K562 (cell line): Measurements from ENCODE around the gene BLZF1. TPM values are rescaled to one million over a fixed set of nuclear protein-coding genes. Genes with fewer than 3 reads are reported as not detected.

Experiments
- BCL6 ChIP-seq: fragments of 250-450 bp; sonication (Bioruptor Pico); IDR thresholded peaks from 2 replicates; pipeline ENCODE4 v1.4.0; 2020
- CREM ChIP-seq: IDR thresholded peaks from 2 replicates; pipeline ENCODE4 v1.6.1; 2014; ENCODE audit warnings: antibody characterized with exemption, low read depth
- DNMT1 ChIP-seq: fragments of 450-650 bp; IDR thresholded peaks from 2 replicates; pipeline ENCODE4 v1.6.1; 2016; ENCODE audit warnings: antibody characterized with exemption, mild to moderate bottlenecking
- EGR1 ChIP-seq: fragments of 450-650 bp; conservative IDR thresholded peaks from 2 replicates; pipeline ENCODE4 v1.6.1; 2017; ENCODE audit warnings: mild to moderate bottlenecking
- ESRRA ChIP-seq: fragments of 450-650 bp; IDR thresholded peaks from 2 replicates; pipeline ENCODE4 v1.6.1; 2014; ENCODE audit warnings: low read depth, mild to moderate bottlenecking, moderate library complexity, borderline replicate concordance
- ETV6 ChIP-seq, 3 experiments: fragments of 150-350 bp in 1 of 3; sonication (generic) in 1 of 3; formaldehyde crosslinking in 1 of 3; IDR thresholded peaks; 2 replicates each; pipeline versions ENCODE4 v1.6.1 to v1.8.0; 2014 to 2022; ENCODE audit warnings: borderline replicate concordance in 2 of 3, low read depth in 2 of 3, antibody characterized with exemption in 1 of 3, low read length in 1 of 3, mild to moderate bottlenecking in 1 of 3, missing genetic modification reagents in 1 of 3
- FOXP1 ChIP-seq: sonication (generic); formaldehyde crosslinking; IDR thresholded peaks from 2 replicates; pipeline ENCODE4 v1.8.0; 2022; ENCODE audit warnings: mild to moderate bottlenecking, missing genetic modification reagents
- HMG20A ChIP-seq: fragments of 450-650 bp; formaldehyde crosslinking; conservative IDR thresholded peaks from 2 replicates; pipeline ENCODE4 v1.4.0; 2020; ENCODE audit warnings: mild to moderate bottlenecking, mixed read lengths
- HMG20B ChIP-seq: fragments of 250-450 bp; sonication (Bioruptor Pico); IDR thresholded peaks from 2 replicates; pipeline ENCODE4 v1.5.0; 2021; ENCODE audit warnings: mild to moderate bottlenecking
- KDM5B ChIP-seq: fragments of 200-600 bp; sonication (generic); IDR thresholded peaks from 2 replicates; pipeline ENCODE4 v1.6.1; 2012; ENCODE audit warnings: low read depth, mild to moderate bottlenecking, moderate library complexity, low read length, control low read depth, inconsistent platforms; ENCODE audit not compliant: insufficient replicate concordance
- L3MBTL2 ChIP-seq: fragments of 450-650 bp; IDR thresholded peaks from 2 replicates; pipeline ENCODE4 v1.6.1; 2016; ENCODE audit warnings: mild to moderate bottlenecking, moderate library complexity
- NCOA2 ChIP-seq, 2 experiments: fragments of 450-650 bp; IDR thresholded peaks; 2 replicates each; pipeline ENCODE4 v1.6.1; 2018; ENCODE audit warnings: mild to moderate bottlenecking in 2 of 2, moderate library complexity in 1 of 2; ENCODE audit not compliant: partially characterized antibody in 2 of 2
- RFX1 ChIP-seq: fragments of 450-650 bp; IDR thresholded peaks from 2 replicates; pipeline ENCODE4 v1.6.1; 2016; ENCODE audit warnings: mild to moderate bottlenecking, moderate library complexity
- RUNX1 ChIP-seq: sonication (generic); IDR thresholded peaks from 2 replicates; pipeline ENCODE4 v1.6.1; 2016; ENCODE audit warnings: antibody characterized with exemption, low read depth
- STAT5A ChIP-seq: IDR thresholded peaks from 2 replicates; pipeline ENCODE4 v1.6.1; 2012; ENCODE audit warnings: low read length, inconsistent platforms, borderline replicate concordance
- TCF3 ChIP-seq: sonication (generic); formaldehyde crosslinking; IDR thresholded peaks from 2 replicates; pipeline ENCODE4 v1.4.0; 2020; ENCODE audit warnings: mild to moderate bottlenecking, missing genetic modification reagents
- ZBTB1 ChIP-seq: sonication (generic); formaldehyde crosslinking; IDR thresholded peaks from 2 replicates; pipeline ENCODE4 v1.8.1; 2023; ENCODE audit warnings: missing genetic modification reagents, low read depth, mild to moderate bottlenecking, borderline replicate concordance
- ZNF263 ChIP-seq: sonication (generic); formaldehyde crosslinking; IDR thresholded peaks from 2 replicates; pipeline ENCODE4 v1.8.0; 2022; ENCODE audit warnings: mild to moderate bottlenecking, missing genetic modification reagents, borderline replicate concordance
- ZNF444 ChIP-seq: fragments of 250-450 bp; sonication (Bioruptor Pico); IDR thresholded peaks from 2 replicates; pipeline ENCODE4 v1.4.0; 2020; ENCODE audit warnings: mild to moderate bottlenecking, moderate library complexity
- ZNF644 ChIP-seq: fragments of 200-800 bp; sonication (Bioruptor generic); IDR thresholded peaks from 2 replicates; pipeline ENCODE4 v1.6.1; 2016; ENCODE audit warnings: low read depth, missing genetic modification characterization, missing compliant biosample characterization
- ZNF696 ChIP-seq: fragments of 250-450 bp; sonication (Bioruptor Pico); conservative IDR thresholded peaks from 2 replicates; pipeline ENCODE4 v1.4.0; 2020; ENCODE audit warnings: mild to moderate bottlenecking, moderate library complexity
- polyA plus RNA-seq, 8 experiments: library from polyadenylated mRNA; depleted of rRNA in 4 of 8; stranded (reverse) in 5 of 8; unstranded in 3 of 8; fragments of >200 nt; fragmentation: Nextera tagmentation in 2 of 8; fragmentation: Illumina TruSeq in 1 of 8; extraction: Ambion mirVana in 2 of 8; extraction: Trizol in 1 of 8; gene quantifications; 2 replicates each; pipeline versions ENCODE4 v1.2.1 to v1.2.3, GENCODE V29; 2011 to 2014; ENCODE audit warnings: inconsistent platforms in 1 of 8, missing spikeins in 1 of 8
- total RNA-seq, 7 experiments: library from RNA; depleted of rRNA in 6 of 7; stranded (reverse); fragments of >200 nt in 6 of 7; fragmentation: Illumina TruSeq in 2 of 7; extraction: Trizol in 2 of 7; gene quantifications; 2 replicates each; pipeline versions ENCODE4 v1.2.1 to v1.2.3, GENCODE V29; 2011 to 2021; ENCODE audit warnings: low replicate concordance in 1 of 7
- TF ChIP-seq, protein P1 (sequence below), 2 experiments: fragments of 450-650 bp in 1 of 2; sonication (generic) in 1 of 2; formaldehyde crosslinking; conservative IDR thresholded peaks; 2 replicates each; pipeline versions ENCODE4 v1.4.0 to v1.8.1; 2020 to 2022; ENCODE audit warnings: mild to moderate bottlenecking in 1 of 2, missing genetic modification reagents in 1 of 2
- TF ChIP-seq, protein P2 (sequence below): fragments of 450-650 bp; IDR thresholded peaks from 2 replicates; pipeline ENCODE4 v1.6.1; 2016; ENCODE audit warnings: missing biosample characterization, missing genetic modification characterization
- TF ChIP-seq, protein P3 (sequence below), 3 experiments: fragments of 200-800 bp in 1 of 3; sonication (Bioruptor generic) in 1 of 3; sonication (generic) in 1 of 3; formaldehyde crosslinking in 1 of 3; IDR thresholded peaks; 2 replicates each; pipeline versions ENCODE4 v1.6.1 to v1.8.0; 2016 to 2022; ENCODE audit warnings: mild to moderate bottlenecking in 2 of 3, missing compliant biosample characterization in 2 of 3, missing genetic modification characterization in 2 of 3, missing genetic modification reagents in 1 of 3
- TF ChIP-seq, protein P4 (sequence below): fragments of 450-650 bp; IDR thresholded peaks from 2 replicates; pipeline ENCODE4 v1.6.1; 2016; ENCODE audit warnings: borderline replicate concordance

BLZF1 gene
- total and polyA plus RNA-seq, 9 of the 15 experiments (the other 6 are each of a cell fraction or from before 2014, with no cell fraction given), result 20.5 to 32.8 (median 25.3) TPM

GRCh38 chr1:169371404-169371803 is 3.4 kb downstream of the BLZF1 start (continued):
- TF ChIP-seq FOXP1 (CRISPR knock-in tag) (no peak), HMG20B (CRISPR knock-in tag) (no peak), L3MBTL2 (no peak), KDM5B (no peak), ZNF263 (CRISPR knock-in tag) (no peak), ZNF644 (tag) (no peak), CREM (0 out of 2 replicates have a peak, but pooled peaks have one; percentile 22), NCOA2 (IDR thresholded peaks at IDR 0.05; ENCODE audit: partially characterized antibody in 2 of 2) (no peak), HMG20A (CRISPR knock-in tag) (no peak), STAT5A (no peak), DNMT1 (no peak), ZNF444 (CRISPR knock-in tag) (no peak), RFX1 (peak; percentile 12; the same call in 1 of the 2 replicates), ESRRA (no peak), ETV6 (IDR thresholded peaks at IDR 0.05; ENCODE audit: borderline replicate concordance in 1 of 2, low read depth in 2 of 2, low read length in 1 of 2) (no peak), ETV6 (CRISPR knock-in tag; IDR thresholded peaks at IDR 0.05; ENCODE audit: borderline replicate concordance) (no peak), EGR1 (no peak), TCF3 (CRISPR knock-in tag) (peak; percentile 61), BCL6 (CRISPR knock-in tag) (no peak), ZNF696 (no peak), ZBTB1 (no peak), RUNX1 (no peak)
- TF ChIP-seq, protein P1, sequence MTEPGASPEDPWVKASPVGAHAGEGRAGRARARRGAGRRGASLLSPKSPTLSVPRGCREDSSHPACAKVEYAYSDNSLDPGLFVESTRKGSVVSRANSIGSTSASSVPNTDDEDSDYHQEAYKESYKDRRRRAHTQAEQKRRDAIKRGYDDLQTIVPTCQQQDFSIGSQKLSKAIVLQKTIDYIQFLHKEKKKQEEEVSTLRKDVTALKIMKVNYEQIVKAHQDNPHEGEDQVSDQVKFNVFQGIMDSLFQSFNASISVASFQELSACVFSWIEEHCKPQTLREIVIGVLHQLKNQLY (CRISPR knock-in tag; conservative IDR thresholded peaks at IDR 0.05), result no peak
- TF ChIP-seq, protein P2, sequence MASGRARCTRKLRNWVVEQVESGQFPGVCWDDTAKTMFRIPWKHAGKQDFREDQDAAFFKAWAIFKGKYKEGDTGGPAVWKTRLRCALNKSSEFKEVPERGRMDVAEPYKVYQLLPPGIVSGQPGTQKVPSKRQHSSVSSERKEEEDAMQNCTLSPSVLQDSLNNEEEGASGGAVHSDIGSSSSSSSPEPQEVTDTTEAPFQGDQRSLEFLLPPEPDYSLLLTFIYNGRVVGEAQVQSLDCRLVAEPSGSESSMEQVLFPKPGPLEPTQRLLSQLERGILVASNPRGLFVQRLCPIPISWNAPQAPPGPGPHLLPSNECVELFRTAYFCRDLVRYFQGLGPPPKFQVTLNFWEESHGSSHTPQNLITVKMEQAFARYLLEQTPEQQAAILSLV, result no peak
- TF ChIP-seq, protein P3, sequence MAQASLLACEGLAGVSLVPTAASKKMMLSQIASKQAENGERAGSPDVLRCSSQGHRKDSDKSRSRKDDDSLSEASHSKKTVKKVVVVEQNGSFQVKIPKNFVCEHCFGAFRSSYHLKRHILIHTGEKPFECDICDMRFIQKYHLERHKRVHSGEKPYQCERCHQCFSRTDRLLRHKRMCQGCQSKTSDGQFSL (CRISPR knock-in tag; IDR thresholded peaks at IDR 0.05), result no peak
- TF ChIP-seq, protein P3 (tag; IDR thresholded peaks at IDR 0.05), result no peak
- TF ChIP-seq, protein P4, sequence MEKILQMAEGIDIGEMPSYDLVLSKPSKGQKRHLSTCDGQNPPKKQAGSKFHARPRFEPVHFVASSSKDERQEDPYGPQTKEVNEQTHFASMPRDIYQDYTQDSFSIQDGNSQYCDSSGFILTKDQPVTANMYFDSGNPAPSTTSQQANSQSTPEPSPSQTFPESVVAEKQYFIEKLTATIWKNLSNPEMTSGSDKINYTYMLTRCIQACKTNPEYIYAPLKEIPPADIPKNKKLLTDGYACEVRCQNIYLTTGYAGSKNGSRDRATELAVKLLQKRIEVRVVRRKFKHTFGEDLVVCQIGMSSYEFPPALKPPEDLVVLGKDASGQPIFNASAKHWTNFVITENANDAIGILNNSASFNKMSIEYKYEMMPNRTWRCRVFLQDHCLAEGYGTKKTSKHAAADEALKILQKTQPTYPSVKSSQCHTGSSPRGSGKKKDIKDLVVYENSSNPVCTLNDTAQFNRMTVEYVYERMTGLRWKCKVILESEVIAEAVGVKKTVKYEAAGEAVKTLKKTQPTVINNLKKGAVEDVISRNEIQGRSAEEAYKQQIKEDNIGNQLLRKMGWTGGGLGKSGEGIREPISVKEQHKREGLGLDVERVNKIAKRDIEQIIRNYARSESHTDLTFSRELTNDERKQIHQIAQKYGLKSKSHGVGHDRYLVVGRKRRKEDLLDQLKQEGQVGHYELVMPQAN, result no peak
